ENCODE measurements around the gene TOMM20. TPM values are rescaled to one million over a fixed set of nuclear protein-coding genes. Genes with fewer than 3 reads are reported as not detected.

The TOMM20 gene
- total and polyA plus RNA-seq, 2 of the 8 experiments (the other 6 are each of a cell fraction or from before 2014, with no cell fraction given), result 71.4 to 168 TPM

GRCh38 chr1:235073968-235074522 lies 54.6 kb downstream of the TOMM20 start:
- Histone ChIP-seq H3K4ac (replicated peaks; ENCODE audit: insufficient read length, low read depth, low read length) (no peak overlapping the region), H2BK12ac (ENCODE audit: low read depth, low read length) (0 out of 2 replicates have a peak overlapping the region, but pooled peaks have one; percentile 40), H3K9me3 (ENCODE audit: insufficient read depth in 2 of 2, low read depth in 1 of 2, low read length in 1 of 2) (peaks cover 0 to 3% of the 10 kb centered on the region in 2 experiments; a peak in 2 of 4 replicates), H2AK5ac (ENCODE audit: low read depth, low read length) (no peak overlapping the region), H3K4me1 (replicated peaks in 1 of 4; ENCODE audit: control insufficient read depth in 3 of 4, insufficient read depth in 4 of 4, low read length in 3 of 4) (peaks cover 0 to 2% (median 0%) of the 10 kb centered on the region in 4 experiments; a peak in 2 of 7 replicates), H4K8ac (ENCODE audit: extremely low read depth, insufficient read depth, low read length) (no peak overlapping the region; the same call in 1 of the 2 replicates), H3K4me2 (ENCODE audit: insufficient read depth in 1 of 2, low read depth in 2 of 2, low read length in 2 of 2) (no peak overlapping the region), H3K23me2 (ENCODE audit: low read depth, low read length) (peaks cover 6% of the 10 kb centered on the region), H4K5ac (ENCODE audit: insufficient read length, low read depth, low read length) (no peak overlapping the region), H3K36me3 (ENCODE audit: control insufficient read depth in 2 of 4, insufficient read depth in 4 of 4, low read length in 3 of 4) (peaks cover 0 to 4% (median 0%) of the 10 kb centered on the region in 4 experiments; a peak in 1 of 8 replicates), H2BK20ac (ENCODE audit: low read length) (0 out of 2 replicates have a peak overlapping the region, but pooled peaks have one; percentile 38), H2BK15ac (ENCODE audit: low read length) (no peak overlapping the region), H3K79me2 (ENCODE audit: control insufficient read depth in 1 of 2, insufficient read depth in 2 of 2, low read length in 2 of 2) (peaks cover 0 to 3% of the 10 kb centered on the region in 2 experiments; a peak in 1 of 4 replicates), H3K79me1 (ENCODE audit: low read depth, low read length) (no peaks in the 10 kb centered on the region), H3K27me3 (replicated peaks in 1 of 4; ENCODE audit: control insufficient read depth in 3 of 4, extremely low read depth in 1 of 4, insufficient read depth in 3 of 4, low read length in 3 of 4) (no peaks in the 10 kb centered on the region), H3K23ac (ENCODE audit: insufficient read length) (no peak overlapping the region), H4K91ac (replicated peaks; ENCODE audit: insufficient read length, low read length) (no peak overlapping the region), H3K18ac (ENCODE audit: extremely low read depth, low read length) (no peak overlapping the region; the same call in 1 of the 2 replicates), H3K4me3 (ENCODE audit: extremely low read depth in 1 of 4, insufficient read depth in 2 of 4, low read depth in 3 of 4, low read length in 4 of 4) (no peak overlapping the region), H3K14ac (ENCODE audit: insufficient read length) (no peak overlapping the region), H3K56ac (replicated peaks; ENCODE audit: insufficient read length, low read depth, low read length) (no peak overlapping the region), H2BK5ac (ENCODE audit: low read depth, low read length) (no peak overlapping the region), H2BK120ac (replicated peaks; ENCODE audit: low read depth, low read length) (no peak overlapping the region), H3K27ac (ENCODE audit: low read depth, low read length) (no peak overlapping the region), H4K20me1 (replicated peaks in 1 of 2; ENCODE audit: control insufficient read depth in 1 of 2, insufficient read depth in 2 of 2, low read length in 2 of 2) (peaks cover 0 to 6% of the 10 kb centered on the region in 2 experiments), H3K9ac (replicated peaks in 1 of 4; ENCODE audit: extremely low read depth in 1 of 4, low read depth in 3 of 4, low read length in 3 of 4) (no peak overlapping the region), H2AFZ (ENCODE audit: low read length) (no peak overlapping the region)
- CTCF ChIA-PET (ENCODE audit: partially characterized antibody), result interaction anchor here (1.1 to 2.5 kb wide), 6 partner anchors 10 to 476 kb away, joined by 3 to 7 read pairs (median 4); no protein-coding TSS in a partner anchor
- 88% methylated on average over 8 of the region's 11 CpGs; no CpG with 5 or more reads in 1 of the 2 experiments for WGBS, 2 experiments (ENCODE audit: extremely low coverage in 1 of 2, insufficient coverage in 1 of 2, insufficient read length in 1 of 2, insufficient replicate concordance in 2 of 2, low coverage in 1 of 2, low lambda C conversion rate in 2 of 2, missing lambda C conversion rate in 1 of 2)
- FAIRE-seq, result no peak
- no peak for DNase-seq (ENCODE audit: low read depth in 1 of 2, low spot score in 2 of 2)
- POLR2A ChIA-PET (ENCODE audit: partially characterized antibody), result no interaction called here
- TF ChIP-seq HDAC6 (IDR thresholded peaks at IDR 0.05; ENCODE audit: low read depth, low read length), result no peak
- no peak for TF ChIP-seq YY1 (IDR thresholded peaks at IDR 0.05; ENCODE audit: low read depth, low read length)
- no peak for TF ChIP-seq PHF8 (conservative IDR thresholded peaks at IDR 0.05; ENCODE audit: low read depth, low read length)

All from H1 (cell line).